ENCODE measurements around the gene SRP19.

The SRP19 gene

GRCh38 chr5:112866739-112867138, 5.7 kb downstream of the SRP19 start:
- TF ChIP-seq, protein P1, sequence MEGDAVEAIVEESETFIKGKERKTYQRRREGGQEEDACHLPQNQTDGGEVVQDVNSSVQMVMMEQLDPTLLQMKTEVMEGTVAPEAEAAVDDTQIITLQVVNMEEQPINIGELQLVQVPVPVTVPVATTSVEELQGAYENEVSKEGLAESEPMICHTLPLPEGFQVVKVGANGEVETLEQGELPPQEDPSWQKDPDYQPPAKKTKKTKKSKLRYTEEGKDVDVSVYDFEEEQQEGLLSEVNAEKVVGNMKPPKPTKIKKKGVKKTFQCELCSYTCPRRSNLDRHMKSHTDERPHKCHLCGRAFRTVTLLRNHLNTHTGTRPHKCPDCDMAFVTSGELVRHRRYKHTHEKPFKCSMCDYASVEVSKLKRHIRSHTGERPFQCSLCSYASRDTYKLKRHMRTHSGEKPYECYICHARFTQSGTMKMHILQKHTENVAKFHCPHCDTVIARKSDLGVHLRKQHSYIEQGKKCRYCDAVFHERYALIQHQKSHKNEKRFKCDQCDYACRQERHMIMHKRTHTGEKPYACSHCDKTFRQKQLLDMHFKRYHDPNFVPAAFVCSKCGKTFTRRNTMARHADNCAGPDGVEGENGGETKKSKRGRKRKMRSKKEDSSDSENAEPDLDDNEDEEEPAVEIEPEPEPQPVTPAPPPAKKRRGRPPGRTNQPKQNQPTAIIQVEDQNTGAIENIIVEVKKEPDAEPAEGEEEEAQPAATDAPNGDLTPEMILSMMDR (conservative IDR thresholded peaks at IDR 0.05), result no peak
- TF ChIP-seq ZFX (IDR thresholded peaks at IDR 0.05), result no peak
- H3K27ac ChIP-seq, result no peak overlapping the region

DNA sequence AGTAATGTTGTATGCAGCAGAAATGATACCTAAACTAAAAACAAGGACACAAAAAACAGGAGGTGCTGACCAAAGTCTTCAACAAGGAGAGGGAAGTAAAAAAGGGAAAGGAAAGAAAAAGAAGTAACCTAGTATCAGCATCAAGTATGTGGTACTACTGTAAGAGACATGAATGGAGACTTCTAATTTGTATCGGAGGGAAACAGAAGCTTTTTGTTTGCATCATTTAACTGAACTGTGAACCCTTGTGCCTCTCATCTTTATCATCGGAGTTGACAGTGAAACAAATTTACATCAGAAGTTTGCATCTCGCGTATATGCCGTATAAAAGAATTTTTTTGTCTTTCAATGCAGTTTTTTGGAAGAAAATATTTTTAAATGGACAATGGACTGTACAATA, 6.3 kb downstream of the SRP19 start:
- no peak overlapping the region for H3K27ac ChIP-seq
- TF ChIP-seq, protein P1 (conservative IDR thresholded peaks at IDR 0.05), result no peak

DNA sequence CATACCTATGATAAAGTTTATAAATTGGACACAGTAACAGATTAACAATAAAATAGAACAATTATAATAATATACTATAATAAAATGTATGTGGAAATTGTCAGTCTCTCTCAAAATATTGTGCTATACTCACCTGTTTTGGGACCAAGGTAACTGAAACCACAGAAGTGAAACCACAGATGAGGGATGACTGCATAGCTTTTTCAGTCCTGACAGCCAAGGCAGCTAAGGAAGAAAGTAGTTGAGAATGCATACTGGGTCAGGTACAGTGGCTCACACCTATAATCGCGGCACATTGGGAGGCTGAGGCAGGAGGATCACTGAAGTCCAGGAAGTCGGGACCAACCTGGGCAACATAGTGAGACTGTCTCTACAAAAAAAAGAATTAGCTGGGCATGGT, 8.9 kb downstream of the SRP19 start:
- no peak overlapping the region for H3K27ac ChIP-seq
- TF ChIP-seq, protein P1 (conservative IDR thresholded peaks at IDR 0.05), result no peak
- TF ChIP-seq ZFX (IDR thresholded peaks at IDR 0.05), result no peak

DNA sequence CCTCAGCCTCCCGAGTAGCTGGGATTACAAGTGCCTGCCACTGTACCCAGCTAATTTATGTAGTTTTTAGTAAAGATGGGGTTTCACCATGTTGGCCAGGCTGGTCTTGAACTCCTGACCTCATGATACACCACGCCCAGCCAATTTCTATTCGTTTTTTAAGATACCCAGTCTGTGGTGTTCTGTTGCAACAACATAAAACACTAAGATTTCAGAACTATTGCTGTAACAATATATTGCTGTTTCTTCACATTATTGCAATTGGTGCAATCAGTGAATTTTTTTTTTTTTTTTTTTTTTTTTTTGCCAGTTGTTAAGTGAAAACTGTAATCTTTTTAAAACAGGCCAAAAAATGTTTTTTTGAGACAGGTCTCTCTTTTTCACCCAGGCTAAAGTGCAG, 9.9 kb downstream of the SRP19 start:
- TF ChIP-seq, protein P1 (conservative IDR thresholded peaks at IDR 0.05), result no peak
- TF ChIP-seq ZFX (IDR thresholded peaks at IDR 0.05), result no peak
- no peak overlapping the region for H3K27ac ChIP-seq

GRCh38 chr5:112876362-112876761, 15.3 kb downstream of the SRP19 start:
- TF ChIP-seq ZFX (IDR thresholded peaks at IDR 0.05), result no peak
- TF ChIP-seq, protein P1 (conservative IDR thresholded peaks at IDR 0.05), result no peak
- no peak overlapping the region for H3K27ac ChIP-seq

- TF ChIP-seq, protein P1 (conservative IDR thresholded peaks at IDR 0.05), result no peak
- no peak for TF ChIP-seq ZFX (IDR thresholded peaks at IDR 0.05)
- H3K27ac ChIP-seq, result no peak overlapping the region
These were observed 17.0 kb downstream of the SRP19 start for GRCh38 chr5:112878101-112878500.

DNA sequence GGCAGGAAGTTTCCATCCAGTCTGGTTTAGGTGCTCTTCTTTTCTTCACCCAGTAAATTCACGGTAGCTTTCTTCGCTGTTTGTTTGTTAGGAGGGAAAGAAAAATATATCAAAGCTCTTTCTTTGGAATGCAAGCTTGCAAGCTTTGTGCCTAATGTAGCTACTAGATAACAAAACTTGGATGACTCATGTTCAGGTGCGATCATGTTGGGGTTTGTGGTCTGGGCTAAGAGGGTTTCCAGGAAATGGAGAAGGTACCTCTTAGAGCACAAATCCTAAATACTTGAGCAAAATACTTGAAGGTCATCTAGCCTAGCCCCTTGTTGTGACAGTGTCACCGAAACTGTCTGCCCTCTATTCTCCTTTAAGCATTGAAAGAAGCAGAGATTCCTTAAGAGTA, 17.7 kb downstream of the SRP19 start:
- no peak overlapping the region for H3K27ac ChIP-seq

More for the DNA sequence above, 17.7 kb downstream of the SRP19 start:
- no peak for TF ChIP-seq ZFX (IDR thresholded peaks at IDR 0.05)
- TF ChIP-seq, protein P1 (conservative IDR thresholded peaks at IDR 0.05), result no peak
